Measurements from ENCODE around the gene ZDHHC14. TPM values are rescaled to one million over a fixed set of nuclear protein-coding genes. Genes with fewer than 3 reads are reported as not detected.

The ZDHHC14 gene
- total RNA-seq, 1 experiment from 2014 or later: 17.3 TPM

- CTCF ChIA-PET: no interaction called here
- no peaks in the 10 kb centered on the region for H3K27me3 Mint-ChIP-seq (ENCODE audit: unreplicated experiment)
- H3K4me3 Mint-ChIP-seq (ENCODE audit: low read depth, unreplicated experiment): no peak overlapping the region
- no peaks in the 10 kb centered on the region for H3K9me3 Mint-ChIP-seq (ENCODE audit: low read depth, unreplicated experiment)
- no peak for TF ChIP-seq CTCF (IDR thresholded peaks at IDR 0.05; ENCODE audit: unreplicated experiment)
- BruUV-seq (replicated peaks): no TSS peak
- no peak overlapping the region for H3K27ac Mint-ChIP-seq (ENCODE audit: unreplicated experiment)
- intact Hi-C loops (cut with micrococcal nuclease; ENCODE audit: unreplicated experiment): loop anchor here (5.0 to 10.0 kb wide), 2 partner anchors 62 to 124 kb away; no protein-coding TSS in a partner anchor
- no peak for DNase-seq
- H3K36me3 Mint-ChIP-seq (ENCODE audit: insufficient read depth, unreplicated experiment): no peaks in the 10 kb centered on the region
- peaks cover 17% of the 10 kb centered on the region for H3K4me1 Mint-ChIP-seq (ENCODE audit: low read depth, unreplicated experiment)
Observed at GRCh38 chr6:157599191-157599590, 218.2 kb downstream of the ZDHHC14 start.

GRCh38 chr6:157600807-157601206 lies 219.8 kb downstream of the ZDHHC14 start:
- H3K4me1 Mint-ChIP-seq (ENCODE audit: low read depth, unreplicated experiment): peaks cover 17% of the 10 kb centered on the region
- no peak for TF ChIP-seq CTCF (IDR thresholded peaks at IDR 0.05; ENCODE audit: unreplicated experiment)
- H3K27ac Mint-ChIP-seq (ENCODE audit: unreplicated experiment): no peak overlapping the region
- CTCF ChIA-PET: interaction anchor here (0.6 kb wide), 1 partner anchor 12 kb away, joined by 3 read pairs; no protein-coding TSS in a partner anchor
- intact Hi-C loops (cut with micrococcal nuclease; ENCODE audit: unreplicated experiment): no loop called here
- BruUV-seq (replicated peaks): no TSS peak
- no peak for DNase-seq
- H3K4me3 Mint-ChIP-seq (ENCODE audit: low read depth, unreplicated experiment): no peak overlapping the region
- H3K36me3 Mint-ChIP-seq (ENCODE audit: insufficient read depth, unreplicated experiment): peaks cover 4% of the 10 kb centered on the region
- H3K9me3 Mint-ChIP-seq (ENCODE audit: low read depth, unreplicated experiment): no peaks in the 10 kb centered on the region
- H3K27me3 Mint-ChIP-seq (ENCODE audit: unreplicated experiment): no peaks in the 10 kb centered on the region

- H3K27ac Mint-ChIP-seq (ENCODE audit: unreplicated experiment): no peak overlapping the region
Observed at GRCh38 chr6:157602521-157603295, 221.7 kb downstream of the ZDHHC14 start.

GRCh38 chr6:157603314-157603940 lies 222.4 kb downstream of the ZDHHC14 start:
- TF ChIP-seq CTCF (IDR thresholded peaks at IDR 0.05; ENCODE audit: unreplicated experiment): no peak
- no peaks in the 10 kb centered on the region for H3K4me1 Mint-ChIP-seq (ENCODE audit: low read depth, unreplicated experiment)
- CTCF ChIA-PET: no interaction called here
- no peak overlapping the region for H3K4me3 Mint-ChIP-seq (ENCODE audit: low read depth, unreplicated experiment)
- H3K9me3 Mint-ChIP-seq (ENCODE audit: low read depth, unreplicated experiment): no peaks in the 10 kb centered on the region
- intact Hi-C loops (cut with micrococcal nuclease; ENCODE audit: unreplicated experiment): no loop called here
- H3K27me3 Mint-ChIP-seq (ENCODE audit: unreplicated experiment): no peaks in the 10 kb centered on the region
- no TSS peak for BruUV-seq (replicated peaks)
- peaks cover 4% of the 10 kb centered on the region for H3K36me3 Mint-ChIP-seq (ENCODE audit: insufficient read depth, unreplicated experiment)
- H3K27ac Mint-ChIP-seq (ENCODE audit: unreplicated experiment): no peak overlapping the region
- DNase-seq: no peak

More at GRCh38 chr6:157602521-157603295, 221.7 kb downstream of the ZDHHC14 start:
- Mint-ChIP-seq H3K27me3 (ENCODE audit: unreplicated experiment) (no peaks in the 10 kb centered on the region), H3K4me3 (ENCODE audit: low read depth, unreplicated experiment) (no peak overlapping the region), H3K36me3 (ENCODE audit: insufficient read depth, unreplicated experiment) (peaks cover 4% of the 10 kb centered on the region), H3K9me3 (ENCODE audit: low read depth, unreplicated experiment) (no peaks in the 10 kb centered on the region), H3K4me1 (ENCODE audit: low read depth, unreplicated experiment) (peaks cover 6% of the 10 kb centered on the region)
- intact Hi-C loops (cut with micrococcal nuclease; ENCODE audit: unreplicated experiment): no loop called here
- TF ChIP-seq CTCF (IDR thresholded peaks at IDR 0.05; ENCODE audit: unreplicated experiment): no peak
- DNase-seq: no peak
- CTCF ChIA-PET: interaction anchor here (0.7 kb wide), 2 partner anchors 21 to 266 kb away, joined by 4 to 5 read pairs; no protein-coding TSS in a partner anchor
- no TSS peak for BruUV-seq (replicated peaks)

Data from Calu3 (cell line).